Ecto neural progenitor cell (in vitro differentiated cells): ENCODE data around the gene PRXL2B.
"Not testable (repeated sequence)": the region's sequence is repeated elsewhere in the genome, so short reads cannot be mapped to it uniquely, and the experiment has no call there.

Experiments
- DNase-seq: peaks from one replicate; pipeline ENCODE4 v3.0.0-alpha.2; 2018; ENCODE audit warnings: low spot score

The PRXL2B gene

DNA sequence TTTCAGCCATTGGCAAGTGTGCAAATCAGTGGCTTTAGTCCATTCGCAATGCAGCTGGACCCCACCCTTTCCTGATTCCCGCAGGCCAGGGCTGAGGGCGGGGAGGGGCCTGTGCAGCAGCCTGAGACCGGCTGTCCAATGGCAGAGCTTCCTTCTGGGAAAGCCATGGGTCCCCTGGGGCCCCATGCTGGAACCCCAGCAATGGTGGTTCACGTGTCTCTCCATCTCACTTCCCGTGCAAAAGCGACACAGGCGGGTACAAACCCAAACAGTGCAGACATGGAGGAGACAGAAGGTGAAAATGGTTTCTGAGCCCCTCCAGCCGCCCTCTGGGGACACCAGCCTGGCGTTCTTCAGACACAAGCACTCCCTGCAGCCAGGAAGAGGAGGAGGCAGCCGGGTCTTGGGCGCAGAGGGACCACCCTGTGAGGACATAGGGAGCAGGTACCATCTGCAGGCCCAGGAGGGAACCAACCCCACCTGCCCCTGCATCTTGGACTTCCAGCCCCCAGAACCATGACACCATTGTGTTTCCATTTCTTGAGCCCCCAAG, 36.2 kb upstream of the PRXL2B start:
- not testable (repeated sequence) for DNase-seq

DNA sequence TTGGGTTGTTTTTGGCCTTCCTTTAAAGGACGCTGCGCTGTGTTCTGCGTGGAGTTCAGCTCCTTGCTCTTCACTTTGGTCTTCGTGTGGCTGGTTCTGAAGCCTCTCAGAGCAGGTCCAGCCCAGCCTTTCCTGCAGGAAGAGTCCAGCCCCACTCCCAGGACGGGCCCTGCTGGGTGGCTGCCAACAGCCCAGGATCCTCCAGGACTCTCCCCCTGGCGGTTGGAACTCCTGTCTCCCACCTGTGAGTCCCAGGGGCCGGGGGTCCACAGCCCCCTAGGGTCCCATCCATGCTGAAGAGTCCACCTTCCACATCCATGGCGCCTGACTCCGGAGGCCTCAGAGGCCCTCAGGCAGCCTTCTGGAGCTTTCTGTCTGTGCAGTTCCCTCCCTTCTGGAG, 35.0 kb upstream of the PRXL2B start:
- DNase-seq = not testable (repeated sequence)

DNA sequence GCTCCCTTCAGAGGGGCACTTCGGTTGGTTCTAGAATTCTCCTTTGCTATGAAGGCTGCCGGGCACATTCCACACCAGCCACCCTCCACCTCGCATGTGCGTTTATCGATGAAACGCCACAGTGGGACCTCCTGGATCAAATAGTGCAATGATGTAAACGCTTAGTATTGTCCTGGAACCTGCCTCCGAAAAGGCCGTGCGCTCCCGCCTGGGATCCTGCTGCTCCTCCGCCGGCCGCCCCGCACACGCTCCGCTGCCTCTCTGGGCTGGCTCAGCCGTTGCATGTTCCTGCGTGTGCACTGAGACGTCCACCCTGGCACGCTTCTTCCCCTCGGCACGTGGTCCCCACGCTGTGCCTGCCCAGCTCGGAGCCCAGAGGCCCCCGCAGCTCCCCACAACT, 34.4 kb upstream of the PRXL2B start:
- no peak for DNase-seq

DNA sequence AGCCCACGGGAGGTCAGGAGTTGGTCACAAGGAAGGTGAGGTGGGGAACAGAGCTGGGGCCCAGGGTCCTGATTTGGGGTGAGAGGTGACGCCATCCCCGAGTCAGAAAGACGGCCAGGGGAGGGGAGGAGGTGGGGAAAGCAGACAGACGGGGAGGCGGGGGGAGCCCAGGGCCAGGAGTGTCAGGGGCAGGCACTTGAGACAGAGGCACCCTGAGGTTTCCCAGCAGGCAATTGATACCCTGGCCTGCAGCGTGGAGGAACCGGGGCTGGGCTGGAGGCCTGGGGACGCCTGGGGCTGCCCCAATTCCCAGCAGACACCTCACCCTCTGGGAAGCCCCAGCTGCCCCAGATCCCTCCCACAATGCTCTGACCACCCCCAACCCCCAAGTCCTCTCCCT, 33.5 kb upstream of the PRXL2B start:
- not testable (repeated sequence) for DNase-seq

DNA sequence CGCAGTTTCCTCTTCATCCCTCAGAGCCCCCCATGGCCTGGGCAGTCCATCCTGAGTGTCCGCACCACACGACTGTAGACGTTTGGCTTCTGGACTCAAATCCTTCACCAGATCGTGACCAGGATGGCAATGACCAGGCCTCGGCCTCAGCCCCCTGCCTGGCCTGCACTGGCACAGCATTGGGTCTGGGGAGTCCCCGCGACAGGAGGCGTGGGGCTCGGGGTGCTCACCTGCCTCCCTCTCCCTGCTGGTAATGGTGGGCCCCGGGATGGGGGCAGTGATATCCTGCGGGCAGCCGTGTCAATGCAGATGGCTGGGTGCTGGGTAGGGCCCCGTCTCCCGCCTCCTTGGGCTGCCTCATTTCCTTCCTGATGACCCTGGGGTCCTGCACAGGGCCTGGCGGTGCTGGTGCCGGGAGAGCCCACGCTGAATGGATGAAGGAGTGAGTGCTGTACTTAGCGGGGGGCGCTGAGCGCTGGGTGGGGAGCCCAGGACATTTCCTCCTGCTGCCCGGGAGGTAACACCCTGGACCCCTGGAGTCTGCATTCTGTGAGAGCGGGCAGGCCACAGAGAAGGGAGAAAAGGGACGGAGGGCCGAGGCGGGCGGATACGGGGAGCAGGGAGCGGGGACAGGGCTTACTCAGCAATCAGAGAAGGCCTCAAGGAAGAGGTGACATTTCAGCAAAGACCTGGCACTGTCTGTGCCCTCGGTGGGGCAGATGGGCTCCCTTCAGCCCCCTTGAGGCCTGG, 32.5 kb upstream of the PRXL2B start:
- no peak for DNase-seq

DNA sequence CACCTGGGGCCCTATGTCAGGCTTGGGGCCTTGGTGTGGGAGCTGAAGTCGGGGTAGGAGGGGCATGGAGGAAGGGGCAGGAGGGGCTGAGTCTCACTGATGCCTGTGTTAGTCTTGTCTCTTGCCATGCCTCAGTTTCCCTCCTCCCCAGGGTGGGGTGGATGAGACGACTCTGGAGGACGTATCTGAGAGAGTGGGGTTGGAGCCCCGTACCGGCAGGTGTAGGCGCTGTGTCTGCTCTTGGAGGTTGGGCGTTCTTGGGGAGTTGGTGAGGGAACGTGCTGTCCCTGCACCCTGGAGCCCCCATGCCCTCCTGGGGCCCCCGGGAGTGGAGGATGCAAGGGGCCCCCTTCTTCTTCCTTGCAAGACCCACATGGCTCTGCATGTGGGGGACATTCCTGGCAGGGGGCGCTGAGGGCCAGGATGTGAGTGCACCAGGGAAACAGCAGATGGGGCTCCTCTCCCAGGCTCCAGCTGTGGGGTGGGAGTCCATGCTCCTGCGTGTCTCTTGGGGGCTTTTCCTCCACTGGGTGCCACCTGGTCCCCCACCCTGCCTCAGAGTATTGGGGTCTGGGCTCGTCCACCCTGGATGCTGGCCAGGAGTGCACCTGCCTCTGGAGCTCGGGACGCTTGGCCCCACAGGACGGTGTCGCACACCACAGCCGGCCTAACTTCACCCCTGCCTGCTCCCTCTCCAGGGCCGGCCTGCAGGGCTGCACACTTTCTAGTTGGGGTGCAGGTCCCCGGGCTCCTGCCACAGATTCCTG, 31.8 kb upstream of the PRXL2B start:
- DNase-seq = no peak

DNA sequence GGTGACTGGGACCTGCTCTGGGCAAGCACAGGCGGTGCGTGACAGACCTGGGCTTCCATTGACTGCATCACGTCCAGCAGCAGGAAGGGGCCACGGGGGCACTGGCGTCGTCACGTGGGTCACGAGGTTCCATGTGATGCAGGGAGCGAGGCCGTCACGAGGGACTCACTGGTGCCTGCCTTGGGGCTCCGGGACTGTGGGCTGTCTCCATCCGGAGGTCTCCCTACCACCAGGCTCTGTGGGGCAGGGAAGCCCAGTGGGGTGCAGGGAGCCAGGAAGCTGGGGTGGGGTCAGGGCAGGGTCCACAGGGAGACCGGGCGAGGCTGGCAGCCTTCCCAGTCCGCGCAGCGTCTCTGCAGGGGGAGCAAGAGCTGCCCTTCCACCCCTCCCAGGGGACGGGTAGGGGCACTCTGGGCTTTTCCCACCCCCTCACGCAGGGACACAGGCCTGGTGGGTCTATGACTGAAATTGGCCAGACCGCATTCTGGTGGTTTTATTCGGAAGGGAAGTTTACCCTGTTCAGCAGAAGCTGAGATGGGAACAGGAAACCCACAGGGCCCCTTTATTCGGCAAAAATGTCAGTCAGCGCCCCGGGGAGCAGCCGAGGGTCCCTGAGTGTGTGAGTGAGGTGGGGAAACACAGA, 30.8 kb upstream of the PRXL2B start:
- no peak for DNase-seq

DNA sequence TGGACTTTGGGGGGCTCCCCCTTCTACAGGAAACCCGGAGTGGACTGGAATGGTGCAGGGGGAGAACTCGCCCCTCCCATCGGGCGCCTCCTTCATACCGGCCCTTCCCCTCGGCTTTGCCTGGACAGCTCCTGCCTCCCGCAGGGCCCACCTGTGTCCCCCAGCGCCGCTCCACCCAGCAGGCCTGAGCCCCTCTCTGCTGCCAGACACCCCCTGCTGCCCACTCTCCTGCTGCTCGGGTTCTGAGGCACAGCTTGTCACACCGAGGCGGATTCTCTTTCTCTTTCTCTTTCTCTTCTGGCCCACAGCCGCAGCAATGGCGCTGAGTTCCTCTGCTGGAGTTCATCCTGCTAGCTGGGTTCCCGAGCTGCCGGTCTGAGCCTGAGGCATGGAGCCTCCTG, 30.3 kb upstream of the PRXL2B start, which contains the start of gene TNFRSF14:
Gene TNFRSF14, plus strand, starts transcription at position 95 of the 401 bp plus-strand sequence. Its CDS starts 294 bp downstream, at position 389.
- DNase-seq = no peak

DNA sequence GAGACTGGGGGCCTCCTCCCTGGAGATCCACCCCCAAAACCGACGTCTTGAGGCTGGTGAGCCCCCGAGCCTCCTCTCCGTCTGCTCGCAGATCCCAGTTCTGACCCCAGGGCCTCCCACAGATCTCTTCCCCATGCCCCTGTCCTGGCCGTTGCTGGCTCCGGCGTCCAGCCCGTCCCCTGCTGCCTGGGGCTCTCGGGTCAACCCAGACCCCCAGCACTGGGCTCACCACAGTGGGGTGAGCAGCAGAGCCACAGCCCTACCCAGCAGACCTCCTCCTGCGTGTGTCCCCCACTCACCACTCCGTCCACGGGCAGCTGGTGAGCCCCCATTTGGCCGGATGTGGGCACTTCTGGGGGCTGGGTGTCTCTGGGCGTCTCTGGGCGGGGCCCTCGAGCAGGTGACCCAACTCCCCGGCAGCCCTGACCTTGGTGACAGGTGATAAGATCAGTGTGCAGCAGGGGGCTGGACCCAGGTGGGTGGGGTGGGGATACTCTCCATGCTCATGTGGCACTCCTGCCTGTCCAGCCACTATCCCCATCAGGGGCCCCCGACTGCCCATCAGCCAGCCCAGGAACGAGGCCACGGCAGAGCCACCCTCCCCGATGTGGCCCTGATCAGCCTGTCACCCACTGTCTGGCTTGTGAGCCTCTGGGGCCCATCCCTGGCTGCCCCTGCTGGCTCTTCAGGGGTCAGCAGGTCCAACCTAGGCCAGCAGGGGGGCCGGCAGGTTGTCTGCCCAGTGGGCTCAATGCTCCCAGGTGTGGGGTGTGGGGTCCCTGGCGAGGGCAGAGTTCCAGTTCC, 29.7 kb upstream of the PRXL2B start:
- DNase-seq = no peak

DNA sequence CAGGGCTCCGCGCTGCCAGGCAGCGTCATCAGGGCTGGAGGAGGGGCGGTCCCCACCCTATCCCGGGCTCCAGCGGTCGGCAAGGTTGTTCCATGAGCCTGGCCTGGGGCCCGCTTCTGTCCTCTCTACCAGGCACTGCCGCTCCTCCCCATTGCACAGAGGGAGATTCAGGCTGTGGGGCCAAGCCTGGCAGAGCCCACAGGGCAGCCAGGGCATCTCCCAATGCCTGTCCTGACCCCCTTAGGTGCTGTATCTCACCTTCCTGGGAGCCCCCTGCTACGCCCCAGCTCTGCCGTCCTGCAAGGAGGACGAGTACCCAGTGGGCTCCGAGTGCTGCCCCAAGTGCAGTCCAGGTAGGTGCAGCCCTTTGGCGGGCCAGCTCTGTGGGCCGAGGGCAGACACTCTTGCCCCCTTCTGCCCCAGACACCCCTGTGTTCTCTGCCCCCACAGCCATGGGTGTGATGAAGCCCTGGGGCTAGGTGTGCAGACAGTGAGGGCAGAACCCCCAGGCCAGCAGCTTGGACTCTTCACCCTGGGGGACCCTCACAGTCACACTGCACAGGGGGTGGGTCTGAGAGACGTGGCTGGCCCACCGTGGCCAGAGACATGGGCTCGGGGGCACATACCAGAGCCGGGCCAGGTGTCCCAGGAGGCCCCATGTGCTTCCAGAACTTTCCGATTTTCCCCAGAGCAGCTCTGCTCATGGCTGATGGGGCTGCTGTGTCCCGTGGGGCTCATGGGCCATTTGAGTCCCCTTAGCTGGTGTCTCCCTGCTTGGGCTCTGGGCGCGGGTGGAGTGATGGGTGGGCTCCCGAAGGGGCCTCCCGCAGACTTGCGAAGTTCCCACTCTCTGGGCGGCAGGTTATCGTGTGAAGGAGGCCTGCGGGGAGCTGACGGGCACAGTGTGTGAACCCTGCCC, 28.8 kb upstream of the PRXL2B start:
- DNase-seq = no peak

DNA sequence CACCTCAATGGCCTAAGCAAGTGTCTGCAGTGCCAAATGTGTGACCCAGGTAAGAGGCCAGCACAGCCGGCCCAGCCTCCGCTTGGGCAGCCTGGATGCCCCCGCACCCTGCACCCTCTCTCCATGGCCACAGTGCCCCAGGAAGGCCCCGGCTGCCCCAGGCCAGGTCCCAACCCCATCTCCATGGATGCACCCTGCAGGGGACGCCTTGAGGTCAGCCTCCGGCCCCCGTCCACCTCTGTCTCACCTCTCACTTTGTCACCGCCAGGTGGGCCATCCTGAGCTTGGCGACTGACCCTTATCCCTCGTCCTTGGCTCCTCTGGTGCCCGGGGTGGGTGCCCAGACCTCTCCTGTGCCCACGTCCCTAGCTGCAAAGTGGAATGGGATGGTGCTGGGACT, 28.2 kb upstream of the PRXL2B start:
- no peak for DNase-seq

DNA sequence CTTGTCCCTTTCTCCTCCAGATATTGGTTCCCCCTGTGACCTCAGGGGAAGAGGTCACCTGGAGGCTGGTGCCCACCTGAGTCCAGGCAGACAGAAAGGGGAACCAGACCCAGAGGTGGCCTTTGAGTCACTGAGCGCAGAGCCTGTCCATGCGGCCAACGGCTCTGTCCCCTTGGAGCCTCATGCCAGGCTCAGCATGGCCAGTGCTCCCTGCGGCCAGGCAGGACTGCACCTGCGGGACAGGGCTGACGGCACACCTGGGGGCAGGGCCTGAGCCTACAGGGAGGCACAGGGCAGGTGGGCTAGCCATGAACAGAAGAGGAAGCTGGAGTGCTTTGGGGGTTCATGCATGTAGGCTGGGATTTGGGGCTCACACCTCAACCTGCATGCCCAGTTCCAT, 27.7 kb upstream of the PRXL2B start:
- DNase-seq = no peak

DNA sequence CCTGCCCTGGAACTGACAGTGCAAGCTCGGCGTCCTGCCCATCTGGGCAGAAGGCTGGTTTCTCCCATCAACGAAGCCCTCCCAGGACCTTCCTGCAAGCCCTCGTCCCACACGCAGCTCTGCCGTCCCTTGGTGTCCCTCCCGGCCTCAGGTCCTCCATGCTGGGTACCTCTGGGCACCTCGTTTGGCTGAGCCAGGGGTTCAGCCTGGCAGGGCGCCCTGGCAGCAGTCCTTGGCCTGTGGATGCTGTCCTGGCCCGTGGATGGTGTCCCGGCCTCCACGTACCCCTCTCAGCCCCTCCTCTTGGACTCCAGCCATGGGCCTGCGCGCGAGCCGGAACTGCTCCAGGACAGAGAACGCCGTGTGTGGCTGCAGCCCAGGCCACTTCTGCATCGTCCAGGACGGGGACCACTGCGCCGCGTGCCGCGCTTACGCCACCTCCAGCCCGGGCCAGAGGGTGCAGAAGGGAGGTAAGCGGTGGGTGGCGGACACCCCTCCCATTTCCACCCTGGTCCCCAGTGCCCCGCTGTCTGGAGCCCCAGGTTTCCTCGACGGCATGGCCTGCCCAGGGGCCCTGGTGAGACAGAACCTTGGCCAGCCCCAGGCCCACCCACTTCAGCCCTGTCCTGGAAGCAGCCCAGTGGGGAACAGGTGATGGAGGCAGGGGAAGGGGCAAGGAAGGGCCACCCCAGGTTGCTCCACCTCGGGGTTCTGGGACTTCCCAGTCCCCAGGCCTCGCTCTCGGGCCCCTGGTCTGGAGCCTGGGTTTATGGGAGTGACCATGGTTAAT, 26.9 kb upstream of the PRXL2B start:
- DNase-seq = no peak

DNA sequence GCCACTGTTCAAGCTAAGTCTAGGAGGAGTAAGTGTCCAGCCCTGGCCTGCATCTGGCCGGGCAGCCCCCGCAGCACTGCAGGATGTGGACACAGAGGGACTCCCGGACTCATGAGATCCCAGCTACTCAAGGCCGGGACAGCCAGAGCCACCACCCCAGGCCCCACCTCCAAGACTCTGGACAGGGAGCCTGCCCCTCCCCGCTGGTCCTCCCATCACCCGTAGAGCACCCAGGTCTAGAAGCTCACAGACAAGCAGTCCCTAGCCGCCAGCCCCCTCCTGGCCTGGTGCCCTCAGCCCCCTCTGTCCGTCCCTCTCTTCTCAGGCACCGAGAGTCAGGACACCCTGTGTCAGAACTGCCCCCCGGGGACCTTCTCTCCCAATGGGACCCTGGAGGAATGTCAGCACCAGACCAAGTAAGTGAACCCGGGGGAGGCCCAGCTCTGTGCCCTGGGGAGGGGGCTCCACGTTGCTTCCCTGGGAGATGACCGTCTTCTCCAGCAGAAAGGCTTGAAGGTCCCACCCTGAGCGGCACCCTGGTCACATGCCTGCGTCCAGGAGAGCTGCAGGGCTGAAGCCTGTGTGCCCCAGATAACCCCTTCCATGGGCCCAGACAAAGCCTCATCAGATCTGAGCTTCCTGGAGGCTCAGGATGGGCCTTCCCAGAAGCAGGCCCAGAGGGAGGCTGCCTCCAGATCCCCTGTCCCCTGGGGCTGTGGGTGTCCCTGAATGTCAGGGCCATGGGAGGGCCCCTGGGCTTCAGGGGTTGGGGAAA, 26.1 kb upstream of the PRXL2B start:
- no peak for DNase-seq

DNA sequence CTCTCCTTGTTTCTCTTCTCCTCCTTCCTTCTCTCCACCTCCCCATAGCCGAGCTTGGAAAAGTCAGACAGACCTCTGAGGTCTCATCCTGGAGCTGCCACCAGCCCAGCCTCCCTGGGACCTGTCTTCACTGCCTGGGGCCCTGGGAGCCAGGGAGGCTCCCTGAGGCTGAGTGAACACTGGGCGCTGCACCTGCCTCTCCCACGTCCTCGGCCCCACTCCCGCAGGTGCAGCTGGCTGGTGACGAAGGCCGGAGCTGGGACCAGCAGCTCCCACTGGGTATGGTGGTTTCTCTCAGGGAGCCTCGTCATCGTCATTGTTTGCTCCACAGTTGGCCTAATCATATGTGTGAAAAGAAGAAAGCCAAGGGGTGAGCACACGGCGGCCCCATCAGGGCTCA, 25.1 kb upstream of the PRXL2B start:
- DNase-seq = no peak

DNA sequence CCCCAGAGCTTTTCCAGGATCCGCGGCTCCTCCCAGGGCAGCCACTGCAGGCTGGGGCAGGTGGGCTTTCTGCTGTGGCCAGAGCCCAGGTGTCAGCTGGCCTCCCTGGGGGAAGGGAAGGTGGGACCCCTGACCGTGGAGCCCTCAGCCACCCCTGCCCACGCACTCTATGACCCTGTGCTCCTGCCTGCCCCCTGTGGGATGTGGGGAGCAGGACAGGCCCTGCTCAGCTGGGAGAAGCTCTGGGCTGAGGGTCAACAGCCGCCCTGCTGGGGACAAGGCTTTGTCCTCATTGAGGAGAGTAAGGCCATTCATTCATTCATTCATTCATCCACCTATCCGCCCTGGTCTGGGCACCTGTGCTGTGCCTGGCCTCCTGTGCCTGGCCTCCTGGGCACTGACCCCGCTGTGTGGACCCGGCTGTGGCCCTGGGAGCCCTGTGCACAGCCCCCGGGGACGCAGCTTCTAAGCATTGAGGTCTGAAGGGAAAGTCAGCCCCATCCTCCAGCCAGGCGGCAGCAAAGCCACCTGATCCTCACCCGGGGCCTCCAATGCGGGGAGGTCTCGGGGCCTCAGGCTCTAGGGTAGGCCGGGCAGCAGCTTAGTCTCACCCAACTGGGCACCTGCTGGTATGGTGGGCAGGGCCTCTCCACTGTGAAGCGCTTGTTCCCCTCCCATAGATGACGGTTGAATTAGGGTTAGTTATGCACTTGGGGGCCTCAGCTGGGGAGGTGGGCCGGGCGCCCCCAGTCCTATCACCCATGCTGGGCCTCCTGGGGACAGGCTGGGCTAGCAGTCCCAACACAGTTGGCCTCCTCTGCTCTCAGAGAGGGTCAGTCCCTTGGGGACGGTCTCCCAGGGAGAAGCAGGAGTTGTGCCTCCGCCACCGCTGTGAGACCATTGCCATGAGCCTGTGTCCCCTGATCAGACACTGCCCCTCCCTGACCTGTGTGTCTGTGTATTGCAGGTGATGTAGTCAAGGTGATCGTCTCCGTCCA, 24.4 kb upstream of the PRXL2B start:
- DNase-seq = no peak

DNA sequence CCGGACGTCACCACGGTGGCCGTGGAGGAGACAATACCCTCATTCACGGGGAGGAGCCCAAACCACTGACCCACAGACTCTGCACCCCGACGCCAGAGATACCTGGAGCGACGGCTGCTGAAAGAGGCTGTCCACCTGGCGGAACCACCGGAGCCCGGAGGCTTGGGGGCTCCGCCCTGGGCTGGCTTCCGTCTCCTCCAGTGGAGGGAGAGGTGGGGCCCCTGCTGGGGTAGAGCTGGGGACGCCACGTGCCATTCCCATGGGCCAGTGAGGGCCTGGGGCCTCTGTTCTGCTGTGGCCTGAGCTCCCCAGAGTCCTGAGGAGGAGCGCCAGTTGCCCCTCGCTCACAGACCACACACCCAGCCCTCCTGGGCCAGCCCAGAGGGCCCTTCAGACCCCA, 23.4 kb upstream of the PRXL2B start:
- no peak for DNase-seq
